Measurements from ENCODE around the gene RIPOR2.
"Not testable (repeated sequence)": the region's sequence is repeated elsewhere in the genome, so short reads cannot be mapped to it uniquely, and the experiment has no call there.

The RIPOR2 gene

GRCh38 chr6:24797596-24798216 lies 138.1 kb downstream of the RIPOR2 start:
- DNase-seq, result no peak

- DNase-seq, result no peak
Observed at GRCh38 chr6:24796616-24797290, 139.0 kb downstream of the RIPOR2 start.

- DNase-seq, result peak; percentile 68
Observed at GRCh38 chr6:24795106-24795505, 140.7 kb downstream of the RIPOR2 start.

- peak; percentile 43 for DNase-seq
Observed at GRCh38 chr6:24788031-24788665, 147.6 kb downstream of the RIPOR2 start.

- DNase-seq, result peak; percentile 11
Observed at GRCh38 chr6:24780206-24780605, 155.6 kb downstream of the RIPOR2 start.

- DNase-seq, result no peak
Observed at GRCh38 chr6:24779416-24780016, 156.2 kb downstream of the RIPOR2 start.

GRCh38 chr6:24778878-24779277 lies 156.9 kb downstream of the RIPOR2 start:
- DNase-seq, result no peak

GRCh38 chr6:24778121-24778520 lies 157.6 kb downstream of the RIPOR2 start:
- no peak for DNase-seq

- DNase-seq, result no peak
Observed at GRCh38 chr6:24777227-24777626, 158.5 kb downstream of the RIPOR2 start.

- peak; percentile 59 for DNase-seq
Observed at GRCh38 chr6:24775520-24776058, 160.2 kb downstream of the RIPOR2 start.

GRCh38 chr6:24774696-24775519 lies 160.9 kb downstream of the RIPOR2 start, which contains the start of gene GMNN:
Gene GMNN, plus strand, starts transcription at chr6:24774937. Its CDS starts 2,310 bp downstream, at chr6:24777247.
- peak; percentile 94 for DNase-seq

GRCh38 chr6:24768361-24768760 lies 167.4 kb downstream of the RIPOR2 start:
- peak; percentile 76 for DNase-seq

- peak; percentile 44 for DNase-seq
Observed at GRCh38 chr6:24766680-24767462, 168.9 kb downstream of the RIPOR2 start.

GRCh38 chr6:24765968-24766367 lies 169.8 kb downstream of the RIPOR2 start:
- DNase-seq, result not testable (repeated sequence)

- DNase-seq, result not testable (repeated sequence)
Observed at GRCh38 chr6:24764833-24765828, 170.6 kb downstream of the RIPOR2 start.

- no peak for DNase-seq
Observed at GRCh38 chr6:24763578-24763977, 172.2 kb downstream of the RIPOR2 start.

GRCh38 chr6:24761851-24762250 lies 173.9 kb downstream of the RIPOR2 start:
- no peak for DNase-seq

- DNase-seq, result no peak
Observed at GRCh38 chr6:24761193-24761835, 174.4 kb downstream of the RIPOR2 start.

- no peak for DNase-seq
Observed at GRCh38 chr6:24760210-24760609, 175.6 kb downstream of the RIPOR2 start.
